Dedifferentiated amniotic fluid mesenchymal stem cell (primary cell): ENCODE results near the gene CORO2B.

Experiments used
- DNase-seq: peaks from one replicate; pipeline ENCODE4 v3.0.0-alpha.2; 2016; ENCODE audit errors: extremely low spot score

CORO2B gene

DNA sequence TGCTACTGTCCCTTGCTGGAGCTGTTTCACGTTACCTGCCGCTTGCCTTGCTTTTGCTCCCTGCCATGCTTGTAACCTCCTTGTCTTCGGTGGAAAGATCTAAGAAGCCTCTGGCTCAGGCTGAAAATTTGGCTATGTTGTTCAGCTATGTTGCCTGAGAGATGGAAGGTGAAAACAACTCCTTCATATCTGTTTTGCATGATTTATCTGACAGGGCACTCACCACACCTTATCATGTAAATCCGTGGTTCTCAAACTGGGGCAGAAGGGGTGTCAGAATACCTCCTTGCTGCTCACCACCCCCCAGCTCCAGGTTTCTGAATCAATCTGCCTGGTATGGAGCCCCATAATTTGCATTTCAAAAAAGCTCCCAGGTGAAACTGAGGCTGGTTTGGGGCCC is 6.5 kb upstream of the CORO2B start:
- no peak for DNase-seq

DNA sequence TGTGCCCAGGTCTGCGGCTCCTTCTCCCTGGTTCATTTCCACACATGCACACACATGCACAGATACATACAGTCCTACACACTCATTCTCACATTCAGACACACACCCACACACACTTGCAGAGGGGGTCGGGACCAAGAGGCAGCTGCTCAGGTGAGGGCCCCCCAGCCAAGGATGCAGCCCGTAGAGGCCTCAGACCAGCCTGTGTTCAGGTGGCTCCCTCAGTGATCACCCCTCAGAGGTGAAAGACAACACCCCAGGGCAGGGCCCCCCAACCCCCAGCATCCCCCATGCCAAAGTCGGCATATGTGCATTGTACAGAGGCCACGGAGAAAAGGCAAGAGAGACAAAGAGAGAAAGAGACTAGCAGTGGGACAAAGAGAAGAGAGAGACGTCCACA is 5.9 kb upstream of the CORO2B start:
- DNase-seq: no peak

DNA sequence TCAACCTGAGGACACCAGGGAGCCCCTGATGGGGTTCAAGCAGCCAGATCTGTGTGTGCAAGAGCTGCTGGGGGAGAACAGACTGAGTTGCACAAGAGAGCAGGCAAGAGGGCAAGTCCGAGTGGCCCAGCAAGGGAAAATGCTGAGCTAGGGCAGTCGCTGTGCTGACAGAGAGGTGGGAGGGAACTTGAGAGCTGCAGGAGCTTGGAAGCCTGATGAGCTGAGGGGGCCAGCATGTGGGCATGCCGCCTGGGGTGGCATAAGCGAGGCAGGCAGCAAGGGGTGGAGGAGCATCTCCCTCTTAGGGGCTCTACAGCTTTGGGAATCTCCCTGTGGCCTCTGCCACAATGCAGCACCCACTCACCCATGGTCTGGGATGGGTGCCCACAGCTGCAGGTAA is 4.7 kb upstream of the CORO2B start:
- no peak for DNase-seq

DNA sequence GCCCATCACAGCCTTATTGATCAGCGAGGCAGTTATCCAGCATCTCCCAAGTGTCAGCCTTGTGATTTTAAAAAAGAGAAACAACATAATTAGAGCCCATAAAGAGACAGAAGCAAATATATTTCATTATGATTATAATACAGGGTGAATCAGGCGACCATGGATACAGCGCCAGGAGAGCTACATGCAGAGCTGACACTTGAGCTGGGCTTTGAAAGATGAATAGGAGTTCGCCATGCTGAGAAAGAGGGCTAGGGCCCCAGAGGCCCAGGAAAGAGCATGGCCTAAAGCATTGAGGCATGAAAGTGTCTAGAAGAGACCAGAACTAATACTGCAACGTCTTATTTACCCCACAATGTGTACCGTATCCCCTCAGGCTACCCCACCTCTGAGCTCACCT is 4.2 kb upstream of the CORO2B start:
- no peak for DNase-seq

DNA sequence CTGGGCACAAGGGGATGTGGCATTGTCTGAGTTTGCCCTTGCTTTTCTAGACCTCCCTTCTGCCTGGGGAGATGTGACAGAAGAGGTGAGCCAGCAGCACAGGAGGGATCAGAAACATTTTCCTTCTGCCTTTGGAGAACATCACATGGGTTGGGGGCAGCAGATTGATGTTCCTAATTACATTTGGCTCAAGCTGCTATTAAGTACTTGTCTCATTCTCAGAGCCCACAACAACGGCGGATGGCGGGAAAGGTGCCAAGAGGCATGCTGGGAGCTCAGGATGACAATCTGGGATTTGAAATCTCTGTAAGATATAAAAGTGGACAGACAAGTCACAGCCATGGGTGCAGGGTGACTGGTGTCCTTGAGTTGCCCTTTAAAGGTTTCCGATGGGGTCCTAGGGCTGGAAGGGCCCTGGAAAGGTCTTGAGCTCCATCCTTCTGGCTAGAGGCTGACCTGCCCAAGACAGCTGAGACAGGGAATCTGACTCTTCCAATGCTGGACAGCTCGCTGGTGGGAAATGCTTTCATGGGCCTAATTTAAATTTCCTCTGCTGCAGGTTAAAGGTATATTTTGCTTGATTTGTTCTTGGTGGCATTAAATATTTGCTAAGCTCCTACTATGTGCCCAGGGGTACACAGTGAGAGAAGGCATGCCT is 2.4 kb upstream of the CORO2B start:
- DNase-seq: no peak

DNA sequence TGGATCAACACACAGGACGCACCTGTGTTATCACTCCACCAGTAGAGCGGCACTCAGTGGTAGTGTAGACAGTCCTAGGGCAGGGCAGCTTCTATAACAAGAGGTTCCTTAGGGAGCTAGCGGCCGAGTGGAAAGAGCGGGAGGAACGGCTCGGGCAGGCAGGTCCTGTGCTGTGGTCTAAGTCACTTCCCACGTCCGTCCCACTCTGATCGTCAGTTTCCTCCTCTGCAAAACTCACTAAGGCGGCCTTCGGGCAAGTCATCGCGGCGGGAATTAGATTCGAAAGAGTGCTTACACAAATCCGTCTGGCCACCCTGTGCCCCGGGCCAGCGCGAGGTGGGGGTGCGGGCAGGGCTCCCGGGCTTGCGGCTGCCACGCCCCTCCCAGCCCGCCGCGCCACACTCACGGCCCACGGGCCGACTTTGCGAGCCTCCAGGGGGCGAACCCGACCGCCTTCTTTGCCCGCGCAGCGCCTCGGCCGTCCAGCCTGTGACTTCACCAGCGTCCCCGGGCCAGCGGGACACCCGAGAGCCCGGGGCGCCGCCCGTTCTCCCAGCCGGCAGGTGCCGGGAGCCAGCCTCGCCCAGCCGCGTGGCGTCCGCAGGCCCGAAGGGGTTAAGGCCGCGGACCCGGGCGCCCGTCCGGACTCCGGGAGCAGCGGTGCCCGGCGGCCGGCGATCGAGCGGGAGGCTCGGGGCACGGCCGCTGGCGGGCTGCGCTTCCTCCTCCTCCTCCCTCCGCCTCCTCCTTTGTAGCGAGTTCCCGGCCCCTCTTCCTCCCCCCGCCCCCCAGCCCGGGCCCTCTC is 416 bp upstream of the CORO2B start:
- DNase-seq: peak; percentile 39

DNA sequence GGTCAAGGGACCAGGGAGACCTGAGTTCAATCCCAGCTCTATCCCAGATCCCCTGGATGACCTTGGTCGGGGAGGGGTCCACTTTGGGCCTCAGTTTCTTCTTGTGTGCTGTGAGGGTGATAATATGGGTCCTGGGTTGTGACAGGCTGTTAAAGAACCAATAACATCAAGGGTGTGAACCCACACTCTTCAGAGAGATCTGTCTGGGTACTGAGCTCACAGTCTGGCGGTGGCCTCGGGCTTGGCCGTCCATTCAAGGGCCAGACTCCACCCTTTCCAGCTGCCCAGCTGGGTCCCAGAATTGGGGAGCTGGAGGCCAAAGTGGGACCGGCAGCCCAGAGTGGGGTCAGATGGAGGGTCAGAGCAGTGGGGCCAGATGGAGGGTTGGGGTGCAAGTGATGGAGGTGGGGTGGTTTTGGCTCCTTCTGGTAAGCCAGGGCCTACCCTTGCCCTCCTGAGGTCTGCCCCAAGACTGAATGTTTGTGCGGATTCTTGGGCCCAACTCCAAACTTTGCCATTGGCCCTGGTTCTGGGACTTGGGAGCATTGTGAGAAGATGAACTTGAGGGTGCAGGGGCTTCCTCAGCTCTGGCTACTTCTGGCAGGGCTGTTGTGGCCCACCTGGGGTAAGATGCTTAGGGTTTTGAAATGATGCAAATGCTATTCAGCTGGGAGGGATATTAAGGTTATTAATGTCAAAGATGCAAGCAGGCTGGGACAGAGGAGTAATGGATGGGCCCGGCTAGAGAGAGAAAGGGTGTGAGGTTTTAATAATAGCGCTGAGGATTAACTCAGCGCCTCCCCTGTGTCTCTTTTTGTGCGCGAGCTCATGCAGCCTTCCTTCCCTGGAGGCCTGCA is 1.5 kb downstream of the CORO2B start:
- no peak for DNase-seq

- no peak for DNase-seq
These were observed 2.0 kb downstream of the CORO2B start for GRCh38 chr15:68580883-68581155.

- no peak for DNase-seq
These were observed 2.9 kb downstream of the CORO2B start for GRCh38 chr15:68581725-68582124.

DNA sequence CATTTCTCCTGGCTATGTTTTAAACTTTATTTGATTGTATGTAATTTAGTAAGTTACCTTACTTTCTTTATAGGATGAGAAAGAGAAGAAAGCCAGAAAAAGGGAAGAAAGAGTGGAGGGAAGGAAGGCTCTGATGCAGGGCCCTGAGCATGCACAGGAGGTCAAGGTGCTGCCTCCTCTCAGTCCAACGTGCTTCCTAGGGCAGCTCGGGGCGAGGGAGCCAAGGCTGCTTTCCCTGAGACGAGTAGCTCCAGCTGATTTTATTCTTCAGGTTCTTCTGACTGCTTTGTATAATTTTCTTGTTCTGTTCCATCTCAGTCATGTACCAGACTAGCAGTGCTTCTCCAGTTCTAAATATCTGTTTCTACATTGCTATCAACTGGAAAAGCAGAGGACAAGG is 3.4 kb downstream of the CORO2B start:
- DNase-seq: no peak

DNA sequence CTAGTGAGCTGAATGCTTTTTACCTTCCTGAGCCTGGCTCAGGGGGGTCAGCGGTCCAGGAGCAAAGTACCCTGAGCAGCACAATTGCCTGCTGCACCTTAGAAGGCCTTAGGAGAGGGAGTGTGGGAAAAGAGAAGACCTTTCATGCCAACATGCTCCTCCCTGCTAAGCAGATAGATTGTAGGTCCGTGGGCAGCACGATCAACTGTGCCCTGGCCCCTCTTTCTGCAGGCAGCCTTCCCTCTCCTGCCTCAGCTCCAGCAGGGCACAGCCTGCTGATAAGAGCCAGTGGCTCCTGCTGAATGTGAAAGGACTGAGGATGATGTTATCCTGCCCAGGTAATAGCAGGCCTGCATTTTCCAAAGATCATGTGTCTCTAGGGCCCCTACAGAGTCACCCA is 4.1 kb downstream of the CORO2B start:
- no peak for DNase-seq

GRCh38 chr15:68583321-68583720 is 4.5 kb downstream of the CORO2B start:
- DNase-seq: no peak

GRCh38 chr15:68583936-68584755 is 5.4 kb downstream of the CORO2B start:
- no peak for DNase-seq

DNA sequence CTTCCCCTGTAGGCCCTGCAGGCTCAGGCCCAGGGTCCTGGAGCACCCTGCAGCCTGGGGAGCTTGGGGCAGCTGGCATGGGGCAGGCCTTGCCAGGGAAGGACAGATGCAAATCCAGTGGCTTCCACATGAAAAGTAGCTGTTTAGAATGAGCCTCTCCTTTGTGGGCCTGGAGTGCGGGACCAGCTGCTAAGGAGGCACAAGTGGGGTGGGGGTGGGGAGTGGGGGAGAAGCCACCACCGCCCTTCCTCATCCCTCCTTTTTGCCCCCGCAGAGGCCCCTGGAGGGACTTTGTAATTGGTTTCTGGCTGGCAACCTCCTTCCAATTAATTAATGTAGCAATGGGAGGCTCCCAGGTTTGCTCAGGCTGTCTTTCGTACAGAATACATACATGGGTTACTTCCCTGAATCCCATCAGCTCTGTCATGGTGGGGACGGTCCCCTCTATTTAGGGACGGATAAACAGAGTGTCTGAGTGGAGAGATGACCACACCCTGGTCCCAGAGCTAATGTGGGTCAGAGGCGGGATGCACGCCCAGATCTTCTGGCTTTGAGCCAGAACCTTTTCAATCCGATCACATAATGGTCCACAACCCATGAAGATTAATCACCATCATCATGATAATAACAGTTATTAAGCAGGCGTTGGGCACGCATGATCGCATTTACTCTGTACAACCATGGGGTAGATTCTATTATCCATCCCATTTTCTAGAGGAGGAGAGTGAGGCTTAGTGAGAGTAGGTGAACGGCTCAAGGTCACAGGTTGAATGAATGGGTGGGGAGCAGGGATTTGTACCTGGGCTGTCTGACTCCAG is 6.2 kb downstream of the CORO2B start:
- no peak for DNase-seq

DNA sequence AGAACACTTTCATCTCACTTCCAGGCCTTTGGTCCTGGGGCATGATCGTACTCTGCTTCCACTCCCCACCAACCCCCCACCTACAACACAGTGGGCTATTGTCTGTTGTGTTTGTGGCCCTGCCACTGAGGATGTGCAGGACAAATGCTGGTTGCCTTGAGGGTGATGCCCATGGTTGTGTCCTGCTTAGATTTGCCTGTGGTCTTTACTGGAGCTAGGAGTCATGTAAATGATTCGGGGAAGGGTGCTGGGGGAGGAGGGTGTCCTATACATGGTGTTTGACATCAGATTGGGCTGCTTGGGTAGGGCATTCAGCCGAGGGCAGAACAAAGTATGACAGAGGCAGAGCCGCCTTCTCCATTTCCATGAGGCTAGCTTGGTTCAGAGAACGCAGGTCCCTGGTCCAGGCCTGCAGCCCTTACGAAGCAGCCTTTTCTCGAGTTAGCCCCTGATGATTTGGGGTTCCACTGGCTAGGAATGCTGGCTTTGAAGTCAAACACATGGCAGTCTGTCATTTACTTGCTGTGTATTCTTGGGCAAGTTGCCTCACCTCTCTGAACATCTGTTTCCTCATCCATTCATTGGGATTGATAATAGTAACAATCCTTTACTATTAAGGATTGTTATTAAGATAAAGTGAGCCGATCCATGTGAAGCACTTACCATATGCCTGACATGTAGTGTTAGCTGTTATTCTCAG is 6.9 kb downstream of the CORO2B start:
- no peak for DNase-seq

DNA sequence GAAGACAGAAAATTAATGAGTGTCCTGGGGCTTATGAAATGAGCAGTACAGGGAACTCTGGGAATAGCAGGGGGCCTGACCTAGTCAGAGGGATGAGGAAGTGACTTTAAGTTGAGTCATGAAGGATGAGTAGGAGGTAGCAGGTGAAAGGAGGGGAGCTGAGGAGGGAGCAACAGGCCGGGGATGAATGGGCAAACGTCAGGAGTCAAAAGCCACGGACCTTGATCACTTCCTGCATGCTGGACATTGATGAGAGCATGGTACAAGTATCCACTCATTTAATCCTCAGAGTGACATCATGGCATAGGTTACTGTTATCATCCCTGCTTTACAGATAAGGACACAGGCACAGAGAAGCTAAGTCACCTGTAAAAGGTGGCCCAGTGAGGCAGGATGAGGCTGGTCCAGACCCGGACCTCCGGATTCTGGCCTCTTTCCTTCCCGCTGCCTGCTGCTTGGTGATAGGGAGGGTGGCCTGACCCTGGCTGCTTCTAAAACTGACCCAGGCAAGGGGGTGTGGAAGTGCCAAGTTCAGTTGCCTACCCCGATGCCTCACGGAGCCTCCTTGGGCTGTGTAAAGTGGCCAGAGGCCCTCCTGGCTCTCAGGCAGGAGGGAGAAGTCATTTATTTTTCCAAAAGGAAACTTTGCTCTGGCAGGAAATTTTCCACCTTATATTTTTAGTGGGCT is 7.6 kb downstream of the CORO2B start:
- no peak for DNase-seq

GRCh38 chr15:68587769-68588385 is 9.1 kb downstream of the CORO2B start:
- no peak for DNase-seq

DNA sequence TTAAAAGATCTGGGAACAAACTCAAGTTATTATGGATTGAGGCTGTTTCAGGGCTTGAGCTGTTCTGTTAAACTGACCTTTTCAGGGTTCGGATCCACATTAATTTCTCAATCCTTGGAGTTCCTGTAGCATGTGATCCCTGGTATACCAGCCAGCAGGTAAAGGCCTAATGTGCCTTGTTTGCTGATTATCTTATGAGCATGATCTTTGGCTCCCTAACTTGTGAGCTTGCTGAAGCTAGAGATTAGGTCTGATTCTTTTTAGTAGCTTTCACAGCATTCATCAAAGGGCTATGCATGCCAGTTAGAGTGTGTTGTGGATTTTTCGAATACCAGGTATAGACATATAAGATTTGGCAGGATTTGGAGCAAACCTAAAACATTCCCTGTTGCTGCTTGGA is 10.3 kb downstream of the CORO2B start:
- DNase-seq: no peak
